Kidney (tissue), 14 donors: ENCODE measurements around the gene VWA5B1. TPM values are rescaled to one million over a fixed set of nuclear protein-coding genes. Genes with fewer than 3 reads are reported as not detected.
A peak's percentile ranks its signal among the peaks of the same experiment; 100 is the strongest.

Source experiments
- DNase-seq, 5 donors: peaks; one replicate each; pipeline ENCODE4 v3.0.0-alpha.2; 2013 to 2020
- FAIRE-seq: peaks from 2 replicates; lab custom pipeline; 2012; peaks lifted over from hg19 to GRCh38; lab: Jason Lieb, UNC
- H3K27ac ChIP-seq, 2 donors: one replicate each; pipeline ENCODE4 v1.7.0; 2013; ENCODE audit warnings: low read depth in 2 of 2, low read length in 2 of 2, inconsistent platforms in 1 of 2
- H3K27me3 ChIP-seq: one replicate; pipeline ENCODE4 v1.7.1; 2013; ENCODE audit warnings: low read length, inconsistent platforms; ENCODE audit not compliant: control insufficient read depth, insufficient read depth
- H3K36me3 ChIP-seq, 3 donors: one replicate each; pipeline versions ENCODE4 v1.7.0 to v1.7.1; 2013; ENCODE audit warnings: low read length in 3 of 3, control low read depth in 1 of 3, inconsistent platforms in 1 of 3; ENCODE audit not compliant: insufficient read depth in 3 of 3, control insufficient read depth in 2 of 3
- H3K4me1 ChIP-seq, 3 donors: one replicate each; pipeline versions ENCODE4 v1.7.0 to v1.7.1; 2013; ENCODE audit warnings: low read length in 3 of 3, inconsistent platforms in 1 of 3, low read depth in 1 of 3; ENCODE audit not compliant: control insufficient read depth in 2 of 3, insufficient read depth in 2 of 3
- H3K4me3 ChIP-seq, 3 donors: one replicate each; pipeline versions ENCODE4 v1.7.0 to v1.8.1; 2013; ENCODE audit warnings: low read length in 3 of 3, control low read depth in 1 of 3, inconsistent platforms in 1 of 3
- H3K9ac ChIP-seq, 3 donors: one replicate each; pipeline versions ENCODE4 v1.7.0 to v1.7.1; 2013; ENCODE audit warnings: low read length in 3 of 3, control low read depth in 1 of 3, inconsistent platforms in 1 of 3
- H3K9me3 ChIP-seq, 3 donors: one replicate each; pipeline versions ENCODE4 v1.7.0 to v1.7.1; 2013; ENCODE audit warnings: low read length in 3 of 3, control low read depth in 1 of 3, inconsistent platforms in 1 of 3; ENCODE audit not compliant: control insufficient read depth in 2 of 3, insufficient read depth in 1 of 3
- CTCF ChIP-seq: IDR thresholded peaks from 3 replicates; pipeline ENCODE4 v1.5.1; 2012; ENCODE audit warnings: mild to moderate bottlenecking, moderate library complexity, borderline replicate concordance; ENCODE audit not compliant: insufficient read depth; ENCODE audit errors: extremely low read depth
- intact Hi-C: fragments of 100-400 bp; cut with DNase I; formaldehyde crosslinking; loops from one replicate; pipeline ENCODE4 v1.11.1; 2022
- polyA plus RNA-seq: library from polyadenylated mRNA; stranded (reverse); fragments of 350-450 nt; fragmentation: Illumina TruSeq; extraction: RNeasy Lipid Tissue Mini Kit (QIAGEN cat#74804); gene quantifications from one replicate; pipeline ENCODE4 v1.2.3, GENCODE V29; 2014; ENCODE audit warnings: low read depth, low replicate concordance; ENCODE audit not compliant: insufficient read depth
- total RNA-seq: library from RNA; stranded (reverse); fragmentation: NEBNext Ultra II Directional; extraction: Animal tissue kit (Norgen Biotek cat#: 25700); gene quantifications from one replicate; pipeline ENCODE4 v1.2.1, GENCODE V29; 2021
- donor health status: control.
- donor health status: control.
- donor health status: control.
- donor health status: control.
- donor health status: control.
- donor health status: DM: yes; HTN: yes; CAD: no.
- donor health status: Normal renal cell carcinoma (clear cell type).

VWA5B1 gene
- total and polyA plus RNA-seq, 2 donors from 2014 or later, result 0.69 to 1.4 TPM

GRCh38 chr1:20400341-20401177 lies 109.9 kb downstream of the VWA5B1 start:
- Histone ChIP-seq H3K4me3 (no peak overlapping the region), H3K36me3 (no peaks in the 10 kb centered on the region), H3K4me1 (no peaks in the 10 kb centered on the region), H3K9ac (no peak overlapping the region), H3K9me3 (peaks cover 0 to 1% (median 0%) of the 10 kb centered on the region in 3 donors), H3K27ac (no peak overlapping the region), H3K27me3 (no peaks in the 10 kb centered on the region)
- no peak for TF ChIP-seq CTCF
- DNase-seq, result no peak
- FAIRE-seq, result no peak
- intact Hi-C loops, result no loop called here

- Histone ChIP-seq H3K4me3 (no peak overlapping the region), H3K27me3 (no peaks in the 10 kb centered on the region), H3K4me1 (no peaks in the 10 kb centered on the region), H3K27ac (no peak overlapping the region), H3K9me3 (no peaks in the 10 kb centered on the region), H3K9ac (no peak overlapping the region), H3K36me3 (no peaks in the 10 kb centered on the region)
- DNase-seq (no peak), FAIRE-seq (no peak)
- TF ChIP-seq CTCF, result no peak
- intact Hi-C loops, result no loop called here
Measured at GRCh38 chr1:20401405-20402010, 110.8 kb downstream of the VWA5B1 start.

- Histone ChIP-seq H3K27ac (no peak overlapping the region), H3K36me3 (no peaks in the 10 kb centered on the region), H3K9me3 (no peaks in the 10 kb centered on the region), H3K27me3 (no peaks in the 10 kb centered on the region), H3K4me1 (no peaks in the 10 kb centered on the region), H3K4me3 (no peak overlapping the region), H3K9ac (no peak overlapping the region)
- no peak for FAIRE-seq
- no peak for TF ChIP-seq CTCF
- intact Hi-C loops, result no loop called here
- peak in 2 of 5 donors; percentile 5 to 34 for DNase-seq
Measured at GRCh38 chr1:20402585-20403422, 112.1 kb downstream of the VWA5B1 start.
